Vagina (tissue), 2 donors: ENCODE results near the gene SPATA12.

ENCODE experiments used
- CTCF ChIP-seq, 3 experiments: fragments of 450-650 bp in 2 of 3; fragments of 200-600 bp in 1 of 3; sonication (generic) in 1 of 3; IDR thresholded peaks; one replicate each; pipeline ENCODE4 v1.5.1; 2017 to 2019; ENCODE audit warnings: antibody characterized with exemption in 3 of 3, mild to moderate bottlenecking in 2 of 3, moderate library complexity in 2 of 3
- POLR2A ChIP-seq, 2 donors: fragments of 450-650 bp; IDR thresholded peaks; one replicate each; pipeline ENCODE4 v1.6.1; 2017; ENCODE audit warnings: antibody characterized with exemption in 2 of 2, mild to moderate bottlenecking in 2 of 2, moderate library complexity in 2 of 2

GRCh38 chr3:57064001-57064400 lies 3.5 kb downstream of the SPATA12 start:
- TF ChIP-seq POLR2A (IDR thresholded peaks at IDR 0.05) (no peak), CTCF (IDR thresholded peaks at IDR 0.05) (no peak)
